K562 (cell line): ENCODE results near the gene SSBP1. TPM values are rescaled to one million over a fixed set of nuclear protein-coding genes. Genes with fewer than 3 reads are reported as not detected.

Experiments used
- BRF1 ChIP-seq: IDR thresholded peaks from 3 replicates; pipeline ENCODE4 v1.6.1; 2011; ENCODE audit warnings: borderline replicate concordance, mild to moderate bottlenecking; ENCODE audit not compliant: insufficient read length; ENCODE audit errors: extremely low read depth
- ZNF23 ChIP-seq: fragments of 250-450 bp; sonication (Bioruptor Pico); IDR thresholded peaks from 2 replicates; pipeline ENCODE4 v1.4.0; 2020; ENCODE audit warnings: mild to moderate bottlenecking
- polyA plus RNA-seq, 8 experiments: library from polyadenylated mRNA; depleted of rRNA in 4 of 8; stranded (reverse) in 5 of 8; unstranded in 3 of 8; fragments of >200 nt; fragmentation: Nextera tagmentation in 2 of 8; fragmentation: Illumina TruSeq in 1 of 8; extraction: Ambion mirVana in 2 of 8; extraction: Trizol in 1 of 8; gene quantifications; 2 replicates each; pipeline versions ENCODE4 v1.2.1 to v1.2.3, GENCODE V29; 2011 to 2014; ENCODE audit warnings: inconsistent platforms in 1 of 8, missing spikeins in 1 of 8
- total RNA-seq, 7 experiments: library from RNA; depleted of rRNA in 6 of 7; stranded (reverse); fragments of >200 nt in 6 of 7; fragmentation: Illumina TruSeq in 2 of 7; extraction: Trizol in 2 of 7; gene quantifications; 2 replicates each; pipeline versions ENCODE4 v1.2.1 to v1.2.3, GENCODE V29; 2011 to 2021; ENCODE audit warnings: low replicate concordance in 1 of 7
- TF ChIP-seq, protein P1 (sequence below): fragments of 200-600 bp; sonication (generic); IDR thresholded peaks from one replicate; pipeline ENCODE4 v1.6.1; 2012; ENCODE audit warnings: mild to moderate bottlenecking, low read depth, low read length, inconsistent platforms
- TF ChIP-seq, protein P2 (sequence below): fragments of 250-450 bp; sonication (Bioruptor Pico); IDR thresholded peaks from 2 replicates; pipeline ENCODE4 v1.8.0; 2022; ENCODE audit warnings: moderate library complexity, mild to moderate bottlenecking, inconsistent platforms
- TF ChIP-seq, protein P3 (sequence below): sonication (generic); formaldehyde crosslinking; IDR thresholded peaks from 2 replicates; pipeline ENCODE4 v1.8.1; 2023; ENCODE audit warnings: mild to moderate bottlenecking, missing genetic modification reagents
- TF ChIP-seq, protein P4 (sequence below): fragments of 250-450 bp; sonication (Bioruptor Pico); IDR thresholded peaks from 2 replicates; pipeline ENCODE4 v1.4.0; 2020; ENCODE audit warnings: mild to moderate bottlenecking
- TF ChIP-seq, protein P5 (sequence below): conservative IDR thresholded peaks from 2 replicates; pipeline ENCODE4 v1.6.1; 2011; ENCODE audit warnings: low read depth, mild to moderate bottlenecking, low read length; ENCODE audit not compliant: control insufficient read depth

SSBP1 gene
- total and polyA plus RNA-seq, 9 of the 15 experiments (the other 6 are each of a cell fraction or from before 2014, with no cell fraction given): 404 to 1,996 (median 835) TPM

DNA sequence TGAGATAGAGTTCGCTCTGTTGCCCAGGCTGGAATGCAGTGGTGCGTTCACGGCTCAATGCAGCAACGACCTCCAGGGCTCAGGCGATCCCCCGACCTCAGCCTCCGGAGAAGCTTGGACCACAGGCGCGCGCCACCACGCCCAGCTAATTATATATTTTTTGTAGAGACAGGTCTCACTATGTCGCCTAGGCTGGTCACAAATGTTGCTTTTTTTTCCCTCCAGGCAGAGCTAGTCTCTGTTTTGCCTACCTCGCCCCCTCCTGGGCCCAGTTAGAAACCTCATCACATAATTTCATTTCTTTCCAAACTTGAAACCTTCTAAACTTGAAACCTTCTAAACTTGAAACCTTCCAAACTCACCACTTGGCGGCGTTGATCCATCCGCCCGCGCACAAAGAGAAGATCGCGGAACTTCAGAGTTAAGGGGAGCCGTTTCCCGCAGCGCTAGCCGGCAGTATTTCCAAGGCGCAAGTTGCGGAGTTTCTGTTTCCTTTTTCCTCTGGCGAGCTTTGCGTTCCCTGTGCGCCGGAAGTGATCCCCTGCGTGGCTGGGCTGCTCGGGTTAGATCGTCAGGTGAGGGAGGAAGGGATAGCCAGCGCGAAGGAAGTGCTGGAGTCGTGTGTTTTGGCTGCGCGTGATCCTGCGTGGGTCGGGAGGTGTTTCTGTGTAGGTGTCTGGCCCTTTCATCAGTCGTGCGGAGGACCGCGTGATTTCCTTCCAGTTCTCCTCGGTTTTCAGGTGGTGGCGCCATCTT is at the start of gene SSBP1 (continued):
- TF ChIP-seq, protein P1, sequence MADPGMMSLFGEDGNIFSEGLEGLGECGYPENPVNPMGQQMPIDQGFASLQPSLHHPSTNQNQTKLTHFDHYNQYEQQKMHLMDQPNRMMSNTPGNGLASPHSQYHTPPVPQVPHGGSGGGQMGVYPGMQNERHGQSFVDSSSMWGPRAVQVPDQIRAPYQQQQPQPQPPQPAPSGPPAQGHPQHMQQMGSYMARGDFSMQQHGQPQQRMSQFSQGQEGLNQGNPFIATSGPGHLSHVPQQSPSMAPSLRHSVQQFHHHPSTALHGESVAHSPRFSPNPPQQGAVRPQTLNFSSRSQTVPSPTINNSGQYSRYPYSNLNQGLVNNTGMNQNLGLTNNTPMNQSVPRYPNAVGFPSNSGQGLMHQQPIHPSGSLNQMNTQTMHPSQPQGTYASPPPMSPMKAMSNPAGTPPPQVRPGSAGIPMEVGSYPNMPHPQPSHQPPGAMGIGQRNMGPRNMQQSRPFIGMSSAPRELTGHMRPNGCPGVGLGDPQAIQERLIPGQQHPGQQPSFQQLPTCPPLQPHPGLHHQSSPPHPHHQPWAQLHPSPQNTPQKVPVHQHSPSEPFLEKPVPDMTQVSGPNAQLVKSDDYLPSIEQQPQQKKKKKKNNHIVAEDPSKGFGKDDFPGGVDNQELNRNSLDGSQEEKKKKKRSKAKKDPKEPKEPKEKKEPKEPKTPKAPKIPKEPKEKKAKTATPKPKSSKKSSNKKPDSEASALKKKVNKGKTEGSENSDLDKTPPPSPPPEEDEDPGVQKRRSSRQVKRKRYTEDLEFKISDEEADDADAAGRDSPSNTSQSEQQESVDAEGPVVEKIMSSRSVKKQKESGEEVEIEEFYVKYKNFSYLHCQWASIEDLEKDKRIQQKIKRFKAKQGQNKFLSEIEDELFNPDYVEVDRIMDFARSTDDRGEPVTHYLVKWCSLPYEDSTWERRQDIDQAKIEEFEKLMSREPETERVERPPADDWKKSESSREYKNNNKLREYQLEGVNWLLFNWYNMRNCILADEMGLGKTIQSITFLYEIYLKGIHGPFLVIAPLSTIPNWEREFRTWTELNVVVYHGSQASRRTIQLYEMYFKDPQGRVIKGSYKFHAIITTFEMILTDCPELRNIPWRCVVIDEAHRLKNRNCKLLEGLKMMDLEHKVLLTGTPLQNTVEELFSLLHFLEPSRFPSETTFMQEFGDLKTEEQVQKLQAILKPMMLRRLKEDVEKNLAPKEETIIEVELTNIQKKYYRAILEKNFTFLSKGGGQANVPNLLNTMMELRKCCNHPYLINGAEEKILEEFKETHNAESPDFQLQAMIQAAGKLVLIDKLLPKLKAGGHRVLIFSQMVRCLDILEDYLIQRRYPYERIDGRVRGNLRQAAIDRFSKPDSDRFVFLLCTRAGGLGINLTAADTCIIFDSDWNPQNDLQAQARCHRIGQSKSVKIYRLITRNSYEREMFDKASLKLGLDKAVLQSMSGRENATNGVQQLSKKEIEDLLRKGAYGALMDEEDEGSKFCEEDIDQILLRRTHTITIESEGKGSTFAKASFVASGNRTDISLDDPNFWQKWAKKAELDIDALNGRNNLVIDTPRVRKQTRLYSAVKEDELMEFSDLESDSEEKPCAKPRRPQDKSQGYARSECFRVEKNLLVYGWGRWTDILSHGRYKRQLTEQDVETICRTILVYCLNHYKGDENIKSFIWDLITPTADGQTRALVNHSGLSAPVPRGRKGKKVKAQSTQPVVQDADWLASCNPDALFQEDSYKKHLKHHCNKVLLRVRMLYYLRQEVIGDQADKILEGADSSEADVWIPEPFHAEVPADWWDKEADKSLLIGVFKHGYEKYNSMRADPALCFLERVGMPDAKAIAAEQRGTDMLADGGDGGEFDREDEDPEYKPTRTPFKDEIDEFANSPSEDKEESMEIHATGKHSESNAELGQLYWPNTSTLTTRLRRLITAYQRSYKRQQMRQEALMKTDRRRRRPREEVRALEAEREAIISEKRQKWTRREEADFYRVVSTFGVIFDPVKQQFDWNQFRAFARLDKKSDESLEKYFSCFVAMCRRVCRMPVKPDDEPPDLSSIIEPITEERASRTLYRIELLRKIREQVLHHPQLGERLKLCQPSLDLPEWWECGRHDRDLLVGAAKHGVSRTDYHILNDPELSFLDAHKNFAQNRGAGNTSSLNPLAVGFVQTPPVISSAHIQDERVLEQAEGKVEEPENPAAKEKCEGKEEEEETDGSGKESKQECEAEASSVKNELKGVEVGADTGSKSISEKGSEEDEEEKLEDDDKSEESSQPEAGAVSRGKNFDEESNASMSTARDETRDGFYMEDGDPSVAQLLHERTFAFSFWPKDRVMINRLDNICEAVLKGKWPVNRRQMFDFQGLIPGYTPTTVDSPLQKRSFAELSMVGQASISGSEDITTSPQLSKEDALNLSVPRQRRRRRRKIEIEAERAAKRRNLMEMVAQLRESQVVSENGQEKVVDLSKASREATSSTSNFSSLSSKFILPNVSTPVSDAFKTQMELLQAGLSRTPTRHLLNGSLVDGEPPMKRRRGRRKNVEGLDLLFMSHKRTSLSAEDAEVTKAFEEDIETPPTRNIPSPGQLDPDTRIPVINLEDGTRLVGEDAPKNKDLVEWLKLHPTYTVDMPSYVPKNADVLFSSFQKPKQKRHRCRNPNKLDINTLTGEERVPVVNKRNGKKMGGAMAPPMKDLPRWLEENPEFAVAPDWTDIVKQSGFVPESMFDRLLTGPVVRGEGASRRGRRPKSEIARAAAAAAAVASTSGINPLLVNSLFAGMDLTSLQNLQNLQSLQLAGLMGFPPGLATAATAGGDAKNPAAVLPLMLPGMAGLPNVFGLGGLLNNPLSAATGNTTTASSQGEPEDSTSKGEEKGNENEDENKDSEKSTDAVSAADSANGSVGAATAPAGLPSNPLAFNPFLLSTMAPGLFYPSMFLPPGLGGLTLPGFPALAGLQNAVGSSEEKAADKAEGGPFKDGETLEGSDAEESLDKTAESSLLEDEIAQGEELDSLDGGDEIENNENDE: peak; percentile 87
- TF ChIP-seq, protein P2, sequence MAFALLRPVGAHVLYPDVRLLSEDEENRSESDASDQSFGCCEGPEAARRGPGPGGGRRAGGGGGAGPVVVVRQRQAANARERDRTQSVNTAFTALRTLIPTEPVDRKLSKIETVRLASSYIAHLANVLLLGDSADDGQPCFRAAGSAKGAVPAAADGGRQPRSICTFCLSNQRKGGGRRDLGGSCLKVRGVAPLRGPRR (CRISPR knock-in tag): no peak
- TF ChIP-seq, protein P3, sequence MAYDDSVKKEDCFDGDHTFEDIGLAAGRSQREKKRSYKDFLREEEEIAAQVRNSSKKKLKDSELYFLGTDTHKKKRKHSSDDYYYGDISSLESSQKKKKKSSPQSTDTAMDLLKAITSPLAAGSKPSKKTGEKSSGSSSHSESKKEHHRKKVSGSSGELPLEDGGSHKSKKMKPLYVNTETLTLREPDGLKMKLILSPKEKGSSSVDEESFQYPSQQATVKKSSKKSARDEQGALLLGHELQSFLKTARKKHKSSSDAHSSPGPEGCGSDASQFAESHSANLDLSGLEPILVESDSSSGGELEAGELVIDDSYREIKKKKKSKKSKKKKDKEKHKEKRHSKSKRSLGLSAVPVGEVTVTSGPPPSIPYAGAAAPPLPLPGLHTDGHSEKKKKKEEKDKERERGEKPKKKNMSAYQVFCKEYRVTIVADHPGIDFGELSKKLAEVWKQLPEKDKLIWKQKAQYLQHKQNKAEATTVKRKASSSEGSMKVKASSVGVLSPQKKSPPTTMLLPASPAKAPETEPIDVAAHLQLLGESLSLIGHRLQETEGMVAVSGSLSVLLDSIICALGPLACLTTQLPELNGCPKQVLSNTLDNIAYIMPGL (CRISPR knock-in tag): peak; percentile 88; the same call in 1 of the 2 replicates
- TF ChIP-seq ZNF23 (CRISPR knock-in tag) (0 out of 2 replicates have a peak, but pooled peaks have one; percentile 7), BRF1 (no peak)
- TF ChIP-seq, protein P4, sequence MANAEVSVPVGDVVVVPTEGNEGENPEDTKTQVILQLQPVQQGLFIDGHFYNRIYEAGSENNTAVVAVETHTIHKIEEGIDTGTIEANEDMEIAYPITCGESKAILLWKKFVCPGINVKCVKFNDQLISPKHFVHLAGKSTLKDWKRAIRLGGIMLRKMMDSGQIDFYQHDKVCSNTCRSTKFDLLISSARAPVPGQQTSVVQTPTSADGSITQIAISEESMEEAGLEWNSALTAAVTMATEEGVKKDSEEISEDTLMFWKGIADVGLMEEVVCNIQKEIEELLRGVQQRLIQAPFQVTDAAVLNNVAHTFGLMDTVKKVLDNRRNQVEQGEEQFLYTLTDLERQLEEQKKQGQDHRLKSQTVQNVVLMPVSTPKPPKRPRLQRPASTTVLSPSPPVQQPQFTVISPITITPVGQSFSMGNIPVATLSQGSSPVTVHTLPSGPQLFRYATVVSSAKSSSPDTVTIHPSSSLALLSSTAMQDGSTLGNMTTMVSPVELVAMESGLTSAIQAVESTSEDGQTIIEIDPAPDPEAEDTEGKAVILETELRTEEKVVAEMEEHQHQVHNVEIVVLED: peak; percentile 91
- TF ChIP-seq, protein P5, sequence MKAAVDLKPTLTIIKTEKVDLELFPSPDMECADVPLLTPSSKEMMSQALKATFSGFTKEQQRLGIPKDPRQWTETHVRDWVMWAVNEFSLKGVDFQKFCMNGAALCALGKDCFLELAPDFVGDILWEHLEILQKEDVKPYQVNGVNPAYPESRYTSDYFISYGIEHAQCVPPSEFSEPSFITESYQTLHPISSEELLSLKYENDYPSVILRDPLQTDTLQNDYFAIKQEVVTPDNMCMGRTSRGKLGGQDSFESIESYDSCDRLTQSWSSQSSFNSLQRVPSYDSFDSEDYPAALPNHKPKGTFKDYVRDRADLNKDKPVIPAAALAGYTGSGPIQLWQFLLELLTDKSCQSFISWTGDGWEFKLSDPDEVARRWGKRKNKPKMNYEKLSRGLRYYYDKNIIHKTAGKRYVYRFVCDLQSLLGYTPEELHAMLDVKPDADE: peak; percentile 87
